HG03097 (cell line): ENCODE measurements around the gene GPHN.
"Not testable (repeated sequence)": the region's sequence is repeated elsewhere in the genome, so short reads cannot be mapped to it uniquely, and the experiment has no call there.

Source experiments
- ATAC-seq: cut with Tn5 transposase; IDR thresholded peaks from one replicate; pipeline ENCODE4 v1.9.1; 2021; ENCODE audit not compliant: unreplicated experiment, low FRiP score

Gene GPHN

GRCh38 chr14:66746316-66747006 is 238.5 kb downstream of the GPHN start:
- no peak for ATAC-seq

GRCh38 chr14:66752109-66752508 is 244.2 kb downstream of the GPHN start:
- peak; percentile 50 for ATAC-seq

- ATAC-seq = no peak
Measured at GRCh38 chr14:66758031-66758613, 250.2 kb downstream of the GPHN start.

- ATAC-seq = no peak
Measured at GRCh38 chr14:66772146-66772545, 264.2 kb downstream of the GPHN start.

DNA sequence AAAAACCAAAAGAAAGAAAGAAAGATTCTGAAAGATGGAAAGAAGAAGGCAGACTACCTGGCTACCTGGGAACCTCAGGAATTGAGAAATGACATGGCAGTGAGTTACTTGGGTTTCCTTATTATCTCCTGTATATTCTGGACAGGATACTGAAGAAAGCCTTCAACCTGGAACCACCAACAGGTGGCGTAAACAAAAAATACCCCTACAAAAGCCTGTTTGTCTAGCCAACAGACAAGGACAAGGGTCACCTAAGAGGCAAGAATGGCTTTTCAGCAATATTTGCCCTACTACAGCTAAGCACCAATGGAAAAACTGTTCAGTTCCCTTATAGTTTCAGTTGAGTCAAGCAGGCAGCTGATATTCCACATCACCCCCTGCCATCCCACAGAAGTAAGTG is 274.9 kb downstream of the GPHN start:
- ATAC-seq = no peak

GRCh38 chr14:66790101-66790500 is 282.2 kb downstream of the GPHN start:
- ATAC-seq = no peak

GRCh38 chr14:66802962-66803361 is 295.0 kb downstream of the GPHN start:
- no peak for ATAC-seq

GRCh38 chr14:66804141-66804540 is 296.2 kb downstream of the GPHN start:
- ATAC-seq = no peak

DNA sequence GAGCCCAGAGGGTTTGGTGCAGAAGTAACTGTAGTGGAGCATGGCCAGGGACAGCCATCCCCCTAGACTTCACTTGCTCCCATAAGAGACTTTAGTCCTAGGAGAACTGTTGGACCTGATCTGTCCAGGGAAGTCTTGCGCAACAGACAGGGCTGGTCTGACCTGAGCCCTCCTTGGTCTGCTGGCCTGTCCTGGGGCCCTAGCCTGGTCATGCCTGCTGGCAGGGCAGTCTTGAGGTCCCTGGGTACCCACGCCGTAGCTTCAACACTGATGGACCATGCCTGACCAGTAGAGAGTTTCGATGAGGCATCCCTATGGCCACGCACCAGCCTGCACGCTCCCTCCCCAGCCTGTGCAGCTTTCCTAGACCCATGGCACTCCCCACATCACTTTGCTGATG is 305.7 kb downstream of the GPHN start:
- no peak for ATAC-seq

- no peak for ATAC-seq
Measured at GRCh38 chr14:66815687-66816086, 307.7 kb downstream of the GPHN start.

DNA sequence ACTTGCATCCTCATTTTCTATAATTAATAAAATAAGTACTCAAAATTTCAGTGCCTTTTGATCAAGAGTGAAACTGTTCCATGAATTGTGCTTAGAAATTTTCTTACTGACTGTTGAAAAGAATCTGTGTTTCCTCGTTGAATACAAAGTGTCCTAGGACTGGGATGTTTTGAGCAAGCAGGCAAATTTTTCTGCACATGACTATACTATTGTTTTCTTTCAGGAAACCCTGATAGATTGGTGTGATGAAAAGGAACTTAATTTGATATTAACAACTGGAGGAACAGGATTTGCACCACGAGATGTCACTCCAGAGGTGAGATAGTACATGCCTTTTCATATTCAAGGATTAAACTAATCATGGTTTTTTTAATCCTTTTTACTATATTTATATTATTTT is 316.3 kb downstream of the GPHN start:
- no peak for ATAC-seq

- no peak for ATAC-seq
Measured at GRCh38 chr14:66827182-66827581, 319.2 kb downstream of the GPHN start.

GRCh38 chr14:66831173-66831572 is 323.2 kb downstream of the GPHN start:
- no peak for ATAC-seq

DNA sequence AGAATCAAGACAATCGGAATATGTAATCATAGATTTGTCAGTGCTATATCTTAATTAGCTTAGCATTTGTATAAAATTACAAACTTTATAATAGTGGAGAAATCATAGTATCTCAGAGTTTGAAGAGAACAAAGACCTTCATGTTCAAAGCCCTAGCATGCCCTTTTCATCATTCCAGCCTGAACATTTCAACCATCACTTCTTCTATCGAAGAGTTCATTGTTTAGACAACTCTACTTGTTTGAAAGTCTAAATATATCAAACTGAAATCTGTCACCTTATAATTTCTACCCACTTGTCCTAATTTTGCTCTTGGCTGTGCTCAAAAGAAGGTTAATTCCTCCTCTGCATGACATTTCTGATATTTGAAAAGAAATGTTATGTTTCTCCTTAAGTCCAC is 325.9 kb downstream of the GPHN start:
- ATAC-seq = no peak

GRCh38 chr14:66837436-66837835 is 329.5 kb downstream of the GPHN start:
- ATAC-seq = not testable (repeated sequence)

DNA sequence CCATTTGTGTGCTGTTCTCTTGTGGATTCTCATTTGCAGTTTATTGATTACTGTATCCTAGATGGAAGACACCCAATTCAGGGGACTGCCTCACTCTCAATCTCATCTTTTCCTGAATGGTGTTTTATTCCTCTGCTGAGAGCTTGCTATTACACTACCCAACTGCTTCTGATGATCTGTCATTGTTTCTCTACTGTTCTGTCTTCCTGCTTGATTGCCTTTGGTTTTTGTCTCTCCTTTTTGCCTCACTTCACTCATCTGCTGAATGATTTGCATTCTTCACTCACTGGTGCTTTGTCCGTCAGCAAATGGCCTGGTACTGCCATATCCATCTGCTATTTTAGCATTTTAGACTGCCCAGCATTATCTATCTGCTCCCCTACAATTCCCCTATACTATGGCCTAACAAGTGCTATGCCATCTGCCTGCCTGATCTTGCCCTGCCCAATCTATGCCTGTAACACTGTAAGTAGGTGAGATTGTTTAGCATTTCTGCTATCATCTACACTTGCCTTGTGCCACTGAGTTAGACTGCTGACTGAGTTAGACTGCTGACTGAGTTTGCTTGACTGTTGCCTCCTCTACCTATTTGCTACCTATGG is 335.1 kb downstream of the GPHN start:
- no peak for ATAC-seq

DNA sequence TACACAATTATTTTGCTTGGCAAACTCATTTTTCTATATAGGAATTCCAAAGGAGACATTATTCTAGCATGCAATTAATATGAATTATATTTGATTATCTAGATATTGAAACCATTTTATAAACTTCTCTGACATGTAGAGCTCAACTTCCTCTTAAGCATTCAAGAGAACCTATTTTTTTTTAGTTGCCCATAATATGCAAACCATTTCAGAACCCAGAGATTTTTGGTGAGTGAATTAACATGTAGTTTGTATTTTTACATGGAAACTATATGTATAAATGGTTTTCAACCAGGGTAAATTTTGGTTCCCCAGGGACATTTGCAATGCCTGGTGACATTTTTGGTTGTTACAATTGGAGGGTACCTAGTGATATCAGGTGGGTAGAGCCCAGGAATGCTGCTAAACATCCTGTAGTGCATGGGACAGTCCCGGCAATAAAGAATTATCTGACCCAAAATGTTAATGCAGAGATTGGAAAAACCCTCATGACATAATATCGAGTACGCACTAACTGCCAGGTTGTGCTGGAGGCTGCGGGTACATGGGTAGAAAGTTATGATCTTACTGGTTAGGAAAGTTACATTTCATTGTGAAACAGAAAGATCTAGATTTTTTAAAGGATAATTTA is 342.4 kb downstream of the GPHN start:
- no peak for ATAC-seq

GRCh38 chr14:66853311-66853710 is 345.4 kb downstream of the GPHN start:
- no peak for ATAC-seq

DNA sequence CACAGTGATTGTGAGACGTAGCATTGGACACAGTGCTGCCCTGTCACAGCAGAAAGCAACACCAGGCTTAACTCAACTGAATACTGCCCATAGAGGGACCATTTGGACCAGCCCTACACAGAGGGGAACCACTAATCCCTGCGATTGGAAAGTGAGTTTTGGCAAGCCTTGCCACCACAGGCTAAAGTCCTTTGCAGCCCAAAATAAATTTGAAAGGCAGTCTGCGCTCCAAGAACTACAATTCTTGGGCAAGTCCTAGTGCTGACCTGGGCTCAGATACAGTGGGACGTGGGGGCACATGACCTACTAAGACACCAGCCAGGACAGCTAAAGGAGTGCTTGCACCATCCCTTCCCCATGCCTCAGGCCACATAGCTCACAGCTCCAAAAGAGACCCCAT is 349.9 kb downstream of the GPHN start:
- ATAC-seq = no peak

- no peak for ATAC-seq
Measured at GRCh38 chr14:66859063-66859671, 351.2 kb downstream of the GPHN start.

DNA sequence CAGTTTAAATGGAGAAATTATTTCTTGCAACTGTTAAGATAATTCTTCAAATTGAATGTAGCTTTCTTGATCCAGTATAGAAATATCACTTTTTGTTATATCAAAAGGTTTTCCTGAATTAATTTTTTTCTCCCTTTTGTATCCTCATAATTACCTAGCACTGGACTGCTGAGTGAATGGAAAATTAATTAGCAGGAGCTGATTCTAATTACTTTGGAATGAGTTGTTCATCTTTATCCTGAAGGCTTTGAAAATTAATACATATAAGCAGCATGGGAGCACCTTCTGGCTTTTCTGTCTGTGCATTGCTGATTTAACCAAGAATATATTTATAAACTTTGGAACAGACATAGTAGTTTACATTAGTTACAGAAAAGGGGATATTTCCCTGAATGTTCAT is 373.6 kb downstream of the GPHN start:
- ATAC-seq = no peak
